Measurements from ENCODE around the gene PSMA7.

PSMA7 gene

GRCh38 chr20:62171245-62171644 is 28.1 kb upstream of the PSMA7 start:
- no peak for DNase-seq

GRCh38 chr20:62170536-62170935 is 27.3 kb upstream of the PSMA7 start:
- no peak for DNase-seq

- no peak for DNase-seq
Measured at GRCh38 chr20:62168890-62169435, 25.8 kb upstream of the PSMA7 start.

- DNase-seq: no peak
Measured at GRCh38 chr20:62168061-62168460, 24.9 kb upstream of the PSMA7 start.

- no peak for DNase-seq
Measured at GRCh38 chr20:62167474-62167873, 24.3 kb upstream of the PSMA7 start.

- no peak for DNase-seq
Measured at GRCh38 chr20:62165762-62166399, 22.7 kb upstream of the PSMA7 start.

GRCh38 chr20:62164879-62165761 is 21.9 kb upstream of the PSMA7 start:
- no peak for DNase-seq

GRCh38 chr20:62163986-62164762 is 21.0 kb upstream of the PSMA7 start:
- no peak for DNase-seq

- no peak for DNase-seq
Measured at GRCh38 chr20:62163485-62163865, 20.3 kb upstream of the PSMA7 start.

GRCh38 chr20:62162765-62163484 is 19.7 kb upstream of the PSMA7 start:
- DNase-seq: no peak

- DNase-seq: no peak
Measured at GRCh38 chr20:62161347-62161746, 18.2 kb upstream of the PSMA7 start.

GRCh38 chr20:62160876-62161275 is 17.7 kb upstream of the PSMA7 start:
- no peak for DNase-seq

- no peak for DNase-seq
Measured at GRCh38 chr20:62160253-62160652, 17.1 kb upstream of the PSMA7 start.

- DNase-seq: no peak
Measured at GRCh38 chr20:62159839-62160238, 16.6 kb upstream of the PSMA7 start.

GRCh38 chr20:62159052-62159451 is 15.9 kb upstream of the PSMA7 start:
- DNase-seq: no peak

GRCh38 chr20:62158541-62158940 is 15.3 kb upstream of the PSMA7 start:
- no peak for DNase-seq

GRCh38 chr20:62158088-62158400 is 14.8 kb upstream of the PSMA7 start:
- no peak for DNase-seq

GRCh38 chr20:62157387-62158087 is 14.3 kb upstream of the PSMA7 start:
- no peak for DNase-seq

- no peak for DNase-seq
Measured at GRCh38 chr20:62156592-62157386, 13.6 kb upstream of the PSMA7 start.

GRCh38 chr20:62156254-62156556 is 13.0 kb upstream of the PSMA7 start:
- DNase-seq: no peak

- DNase-seq: no peak
Measured at GRCh38 chr20:62155428-62156253, 12.4 kb upstream of the PSMA7 start.

Data from cerebellar nuclear complex (tissue), 1 donor.